Esophagus (tissue), 2 donors: Measurements from ENCODE around the gene HSPB7. TPM values are rescaled to one million over a fixed set of nuclear protein-coding genes. Genes with fewer than 3 reads are reported as not detected.
"Not testable (repeated sequence)": the region's sequence is repeated elsewhere in the genome, so short reads cannot be mapped to it uniquely, and the experiment has no call there.

ENCODE experiments used
- H3K27ac ChIP-seq, 2 donors: one replicate each; pipeline ENCODE4 v1.5.1; 2013; ENCODE audit warnings: low read depth in 2 of 2, mild to moderate bottlenecking in 2 of 2, inconsistent platforms in 1 of 2, low read length in 1 of 2, moderate library complexity in 1 of 2
- H3K27me3 ChIP-seq, 2 donors: one replicate each; pipeline ENCODE4 v1.6.1; 2013; ENCODE audit warnings: low read length in 2 of 2, control low read depth in 1 of 2, mild to moderate bottlenecking in 1 of 2; ENCODE audit not compliant: insufficient read depth in 2 of 2, control insufficient read depth in 1 of 2
- H3K36me3 ChIP-seq, 2 donors: one replicate each; pipeline ENCODE4 v1.6.1; 2013; ENCODE audit warnings: low read length in 1 of 2; ENCODE audit not compliant: control insufficient read depth in 2 of 2, insufficient read depth in 2 of 2
- H3K4me1 ChIP-seq, 2 donors: one replicate each; pipeline ENCODE4 v1.6.1; 2013; ENCODE audit warnings: low read length in 1 of 2; ENCODE audit not compliant: control insufficient read depth in 2 of 2, insufficient read depth in 2 of 2
- H3K4me3 ChIP-seq, 2 donors: one replicate each; pipeline ENCODE4 v1.5.1; 2013; ENCODE audit warnings: low read length in 2 of 2, mild to moderate bottlenecking in 2 of 2, low read depth in 1 of 2, moderate library complexity in 1 of 2
- H3K9me3 ChIP-seq, 2 donors: one replicate each; pipeline ENCODE4 v1.6.1; 2013; ENCODE audit warnings: mild to moderate bottlenecking in 2 of 2, low read depth in 1 of 2, low read length in 1 of 2, moderate library complexity in 1 of 2; ENCODE audit not compliant: control insufficient read depth in 2 of 2, insufficient read depth in 1 of 2
- WGBS, 2 donors: extraction: QIAGEN DNeasy Blood & Tissue Kit; methylation state at CpG; one replicate each; pipeline ENCODE4 v1.1.7; 2013; 5-methylcytosine and 5-hydroxymethylcytosine counted together
- polyA plus RNA-seq, 2 donors: library from polyadenylated mRNA; stranded (reverse); fragments of 200-250 nt; gene quantifications; one replicate each; pipeline ENCODE4 v1.2.3, GENCODE V29; 2013
- donor health status: healthy with polysubstance abuse.
- donor health status: Bipolar disorder and iron deficiency.

Gene HSPB7
- polyA plus RNA-seq, 2 donors: 6.6 to 21.7 TPM

DNA sequence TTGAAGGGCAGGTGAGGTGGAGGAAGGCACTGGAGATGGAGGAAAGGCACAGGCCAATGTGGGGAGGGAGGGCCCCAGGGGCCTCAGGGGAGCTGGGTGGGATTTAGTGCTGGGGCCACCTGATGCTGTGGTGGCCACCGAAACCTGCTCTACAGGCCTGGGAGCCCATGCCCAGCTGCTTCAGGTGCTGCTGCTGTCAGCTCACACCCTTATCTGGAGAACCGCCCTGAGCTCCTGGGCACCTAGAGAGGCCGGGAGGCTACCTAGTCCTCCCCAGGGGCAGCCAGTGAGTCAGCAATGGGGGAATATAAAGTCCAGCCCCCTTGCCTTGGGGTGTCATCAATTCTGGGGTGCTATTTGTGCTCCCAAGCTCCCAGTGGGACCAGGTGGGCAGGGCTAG lies 43.4 kb upstream of the HSPB7 start:
- no peak overlapping the region for H3K27ac ChIP-seq
- no peaks in the 10 kb centered on the region for H3K9me3 ChIP-seq
- no peak overlapping the region for H3K4me3 ChIP-seq
- no peaks in the 10 kb centered on the region for H3K36me3 ChIP-seq
- H3K27me3 ChIP-seq: no peaks in the 10 kb centered on the region
- H3K4me1 ChIP-seq: peaks cover 0 to 5% of the 10 kb centered on the region in 2 donors
- WGBS, 2 donors: 48 to 73% methylated on average over 3 of the region's 3 CpGs

GRCh38 chr1:16058394-16059120 lies 40.7 kb upstream of the HSPB7 start:
- H3K4me3 ChIP-seq, H3K9me3 ChIP-seq, H3K4me1 ChIP-seq, H3K36me3 ChIP-seq, H3K27me3 ChIP-seq, H3K27ac ChIP-seq: not testable (repeated sequence)
- WGBS, 2 donors: 69 to 75% methylated on average over 14 to 15 of the region's 20 CpGs

- 72 to 78% methylated on average over 7 of the region's 7 CpGs for WGBS, 2 donors
- not testable (repeated sequence) for H3K4me3 ChIP-seq, H3K27ac ChIP-seq, H3K9me3 ChIP-seq, H3K27me3 ChIP-seq, H3K4me1 ChIP-seq, H3K36me3 ChIP-seq
These were observed 39.6 kb upstream of the HSPB7 start for GRCh38 chr1:16057314-16057915.

- whole genome bisulfite sequencing, 2 donors: 47 to 82% methylated on average over 1 to 4 of the region's 4 CpGs
- H3K4me3 ChIP-seq, H3K9me3 ChIP-seq, H3K36me3 ChIP-seq, H3K27ac ChIP-seq, H3K27me3 ChIP-seq, H3K4me1 ChIP-seq: not testable (repeated sequence)
These were observed 38.7 kb upstream of the HSPB7 start for GRCh38 chr1:16056521-16056912.

DNA sequence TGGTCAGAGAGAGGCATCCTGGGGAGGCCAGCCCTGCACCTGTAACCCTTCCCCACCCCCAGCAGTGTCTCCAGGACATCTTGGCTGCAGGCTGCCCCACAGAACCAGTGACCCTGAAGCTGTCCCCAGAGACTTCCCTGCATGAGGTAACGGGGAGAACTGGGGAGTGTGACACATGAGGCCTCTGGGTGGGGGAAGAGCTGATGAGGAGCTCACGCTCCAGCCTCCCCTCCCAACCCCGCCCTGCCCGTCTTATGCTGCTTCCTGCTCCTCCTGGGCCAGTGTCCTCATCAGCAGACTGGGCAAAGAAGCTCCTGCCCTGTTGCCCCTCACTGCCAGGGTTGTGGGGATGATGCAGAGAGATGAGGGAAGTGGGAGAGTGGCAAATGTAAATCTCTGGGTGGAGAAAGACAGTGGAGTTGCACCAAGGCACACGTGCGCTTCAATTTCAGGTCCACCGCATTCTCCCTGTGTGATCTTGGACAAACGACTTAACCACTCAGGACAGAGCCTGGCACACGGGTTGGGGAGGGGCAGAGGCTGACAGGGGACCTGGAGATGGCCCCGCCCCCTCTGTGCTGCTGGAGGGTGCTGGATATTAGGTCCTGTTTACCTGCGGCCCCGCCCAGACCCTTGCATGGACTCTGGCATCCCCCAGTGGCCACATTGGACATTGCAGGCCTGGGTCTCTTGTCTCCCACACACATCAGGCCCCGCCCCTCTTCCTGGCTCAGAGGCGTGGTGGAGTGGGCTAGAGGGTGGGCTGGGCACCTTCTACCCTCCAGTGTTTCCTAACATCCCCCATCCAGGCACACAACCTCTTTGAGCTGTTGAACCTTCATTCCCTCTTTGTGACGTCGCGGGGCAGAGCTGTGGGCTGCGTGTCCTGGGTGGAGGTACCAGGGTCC lies 38.0 kb upstream of the HSPB7 start:
- Histone ChIP-seq H3K4me1 (peaks cover 0 to 4% of the 10 kb centered on the region in 2 donors), H3K4me3 (no peak overlapping the region), H3K9me3 (no peaks in the 10 kb centered on the region), H3K36me3 (no peaks in the 10 kb centered on the region), H3K27me3 (no peaks in the 10 kb centered on the region), H3K27ac (peak overlapping the region in 1 of 2 donors; percentile 24)
- WGBS, 2 donors: 30 to 36% methylated on average over 18 of the region's 18 CpGs

GRCh38 chr1:16054598-16055540 lies 37.0 kb upstream of the HSPB7 start:
- no peak overlapping the region for H3K27ac ChIP-seq
- H3K4me3 ChIP-seq: no peak overlapping the region
- no peaks in the 10 kb centered on the region for H3K9me3 ChIP-seq
- H3K4me1 ChIP-seq: peaks cover 0 to 4% of the 10 kb centered on the region in 2 donors
- WGBS, 2 donors: 80 to 88% methylated on average over 7 of the region's 7 CpGs
- no peaks in the 10 kb centered on the region for H3K36me3 ChIP-seq
- no peaks in the 10 kb centered on the region for H3K27me3 ChIP-seq

DNA sequence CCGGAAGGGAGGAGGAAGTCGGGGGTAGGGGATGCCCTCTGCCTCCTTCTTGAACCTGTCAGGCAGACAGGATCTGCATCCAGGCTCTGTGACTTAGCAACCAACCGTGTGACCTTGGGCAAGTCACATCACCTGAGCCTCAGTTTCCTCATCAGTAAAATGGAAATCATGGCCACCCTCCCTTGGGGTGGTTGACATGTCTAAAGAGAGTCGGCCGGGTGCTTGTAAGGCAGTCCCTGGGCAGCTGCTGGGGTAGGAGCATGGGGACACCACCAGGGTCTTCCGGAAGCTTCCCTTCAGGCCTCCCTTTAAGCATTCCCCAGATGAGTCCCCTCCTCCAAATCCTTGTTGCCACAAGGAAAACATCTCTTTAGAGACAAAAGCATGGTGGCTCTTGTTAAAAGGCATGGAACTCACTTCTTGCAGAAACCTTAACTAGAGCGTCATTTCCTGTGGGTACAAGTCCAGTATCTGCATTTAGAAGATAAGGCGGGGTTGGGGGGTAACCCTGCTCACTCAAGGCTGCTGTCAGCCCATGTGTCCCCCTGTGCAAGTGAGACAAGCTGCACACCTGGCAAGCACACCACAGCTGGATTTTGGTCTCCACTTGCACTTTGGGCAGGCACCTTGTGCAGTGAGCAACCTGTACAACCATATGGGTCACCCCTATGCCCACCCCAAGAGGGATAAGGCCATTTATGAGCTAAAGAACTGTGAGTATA lies 36.1 kb upstream of the HSPB7 start:
- Histone ChIP-seq H3K4me1 (peaks cover 0 to 4% of the 10 kb centered on the region in 2 donors), H3K4me3 (no peak overlapping the region), H3K36me3 (no peaks in the 10 kb centered on the region), H3K27me3 (no peaks in the 10 kb centered on the region), H3K9me3 (no peaks in the 10 kb centered on the region), H3K27ac (no peak overlapping the region)
- 76 to 85% methylated on average over 8 of the region's 8 CpGs for WGBS, 2 donors

DNA sequence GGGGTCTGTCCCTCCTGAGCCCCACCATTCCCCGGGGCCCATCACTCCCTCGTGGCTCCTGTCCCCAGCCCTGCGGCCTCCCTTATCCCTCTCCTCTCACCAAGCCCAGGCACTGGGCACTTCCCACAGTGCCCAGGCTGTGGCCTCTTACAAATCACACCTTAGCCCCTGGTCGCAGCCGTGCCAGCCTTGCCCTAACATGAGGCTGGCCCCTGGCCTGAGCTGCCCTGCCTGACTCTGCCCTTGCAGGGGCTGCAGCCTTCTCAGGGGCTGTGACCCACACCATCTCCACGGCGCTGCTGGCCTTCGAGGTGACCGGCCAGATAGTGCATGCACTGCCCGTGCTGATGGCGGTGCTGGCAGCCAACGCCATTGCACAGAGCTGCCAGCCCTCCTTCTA lies 34.1 kb upstream of the HSPB7 start:
- H3K4me3 ChIP-seq, H3K27me3 ChIP-seq, H3K4me1 ChIP-seq, H3K36me3 ChIP-seq, H3K27ac ChIP-seq, H3K9me3 ChIP-seq: not testable (repeated sequence)
- 89 to 91% methylated on average over 9 to 12 of the region's 12 CpGs for WGBS, 2 donors
